Spleen (tissue), 11 donors: ENCODE measurements around the gene EGFR. TPM values are rescaled to one million over a fixed set of nuclear protein-coding genes. Genes with fewer than 3 reads are reported as not detected.

Experiments
- DNase-seq: peaks from one replicate; pipeline ENCODE4 v3.0.0-alpha.2; 2020
- H3K27ac ChIP-seq, 8 donors: fragments of 200-600 bp; sonication (generic) in 7 of 8; 1 replicate in 4 of 8; 2 replicates in 4 of 8; pipeline versions ENCODE4 v1.5.0 to v1.8.0; 2016 to 2021; ENCODE audit warnings: inconsistent platforms in 4 of 8, mild to moderate bottlenecking in 4 of 8, moderate library complexity in 1 of 8
- H3K27me3 ChIP-seq, 7 donors: fragments of 200-600 bp; sonication (generic) in 6 of 7; replicated peaks in 1 of 7; 1 replicate in 4 of 7; 2 replicates in 3 of 7; pipeline versions ENCODE4 v1.5.0 to v1.8.0; 2016 to 2021; ENCODE audit warnings: inconsistent platforms in 3 of 7, mild to moderate bottlenecking in 1 of 7
- H3K36me3 ChIP-seq, 6 donors: fragments of 200-600 bp; sonication (generic) in 5 of 6; 1 replicate in 4 of 6; 2 replicates in 2 of 6; pipeline versions ENCODE4 v1.5.0 to v1.8.0; 2016 to 2021; ENCODE audit warnings: inconsistent platforms in 2 of 6
- H3K4me1 ChIP-seq, 6 donors: fragments of 200-600 bp; sonication (generic) in 5 of 6; 1 replicate in 3 of 6; 2 replicates in 3 of 6; pipeline versions ENCODE4 v1.5.0 to v1.8.0; 2016 to 2021; ENCODE audit warnings: inconsistent platforms in 3 of 6
- H3K4me3 ChIP-seq, 8 donors: fragments of 200-600 bp; sonication (generic) in 7 of 8; 1 replicate in 4 of 8; 2 replicates in 4 of 8; pipeline versions ENCODE4 v1.5.0 to v1.8.0; 2016 to 2021; ENCODE audit warnings: inconsistent platforms in 4 of 8, mild to moderate bottlenecking in 4 of 8, moderate library complexity in 2 of 8
- H3K9me3 ChIP-seq, 8 donors: fragments of 200-600 bp; sonication (generic) in 7 of 8; 1 replicate in 4 of 8; 2 replicates in 4 of 8; pipeline versions ENCODE4 v1.5.0 to v1.8.0; 2016 to 2021; ENCODE audit warnings: inconsistent platforms in 4 of 8
- POLR2A ChIP-seq, 3 donors: fragments of 450-650 bp; IDR thresholded peaks; one replicate each; pipeline ENCODE4 v1.5.1; 2017; ENCODE audit warnings: antibody characterized with exemption in 3 of 3, mild to moderate bottlenecking in 1 of 3
- POLR2AphosphoS5 ChIP-seq, 3 donors: sonication (generic); formaldehyde crosslinking; IDR thresholded peaks; one replicate each; pipeline ENCODE4 v1.5.1; 2017; ENCODE audit warnings: antibody characterized with exemption in 3 of 3
- WGBS, 5 donors: extraction: QIAGEN DNeasy Blood & Tissue Kit in 3 of 5; methylation state at CpG; one replicate each; pipeline versions ENCODE4 v1.1.5 to v1.1.7; 2013 to 2018; 5-methylcytosine and 5-hydroxymethylcytosine counted together
- intact Hi-C: fragments of 100-400 bp; cut with DNase I; formaldehyde crosslinking; loops from one replicate; pipeline ENCODE4 v1.15.0; 2023; ENCODE audit warnings: low total_unique reads
- polyA plus RNA-seq, 3 donors: library from polyadenylated mRNA; stranded (reverse); fragments of 200-250 nt; gene quantifications; one replicate each; pipeline ENCODE4 v1.2.1, GENCODE V29; 2013
- total RNA-seq, 7 donors: library from RNA; depleted of rRNA in 3 of 7; stranded (reverse); fragments of >200 nt in 3 of 7; fragmentation: NEBNext Ultra II Directional in 4 of 7; extraction: Animal tissue kit (Norgen Biotek cat#: 25700) in 4 of 7; gene quantifications; one replicate each; pipeline versions ENCODE4 v1.1.0 to v1.2.1, GENCODE V29; 2016 to 2021
- TF ChIP-seq, protein P1 (sequence below), 11 experiments: fragments of 200-600 bp in 7 of 11; fragments of 450-650 bp in 4 of 11; sonication (generic) in 4 of 11; IDR thresholded peaks in 8 of 11; conservative IDR thresholded peaks in 3 of 11; 1 replicate in 7 of 11; 2 replicates in 4 of 11; pipeline versions ENCODE4 v1.4.0 to v1.8.0; 2016 to 2021; ENCODE audit warnings: antibody characterized with exemption in 11 of 11, inconsistent platforms in 4 of 11, mild to moderate bottlenecking in 1 of 11
- donor health status: healthy with polysubstance abuse.
- donor health status: DM: no; HTN: no; CAD: no; lungs with moderate emphysema.
- donor health status: DM: no; HTN: no; CAD: no.
- donor health status: Bipolar disorder and iron deficiency.
- donor health status: healthy.
- donor health status: DM: no; HTN: no; CAD: no.
- donor health status: DM: yes; HTN: yes; CAD: no.

The EGFR gene
- total and polyA plus RNA-seq, 10 donors = 1.1 to 35.2 (median 24.5) TPM

DNA sequence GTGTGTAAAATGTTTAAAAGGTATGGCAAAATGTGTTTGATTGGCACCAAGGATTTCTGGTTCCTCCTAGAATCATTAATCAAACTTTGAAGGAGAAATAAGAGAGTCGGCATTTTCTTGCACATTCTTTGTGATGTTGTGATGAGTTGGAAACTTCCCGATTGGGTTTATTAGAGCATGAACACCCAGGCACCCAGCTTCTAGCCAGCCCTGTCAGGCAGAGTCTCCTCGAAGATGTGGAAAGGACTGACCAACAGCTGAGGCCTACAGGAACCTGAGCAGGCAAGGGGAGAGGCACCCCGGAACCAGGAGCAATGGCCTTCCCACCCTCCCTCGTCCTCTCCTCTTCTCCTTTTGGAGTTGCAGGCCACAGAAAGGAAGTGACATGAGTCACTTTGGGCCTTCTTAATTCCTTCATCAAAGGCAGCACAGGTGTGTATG, 68.7 kb downstream of the EGFR start:
- no peaks in the 10 kb centered on the region for H3K36me3 ChIP-seq
- H3K9me3 ChIP-seq = no peaks in the 10 kb centered on the region
- peaks cover 0 to 26% (median 0%) of the 10 kb centered on the region in 7 donors for H3K27me3 ChIP-seq
- peaks cover 18 to 43% (median 29%) of the 10 kb centered on the region in 6 donors for H3K4me1 ChIP-seq
- peak overlapping the region in 5 of 8 donors; percentile 36 to 77 (median 63) for H3K27ac ChIP-seq
- no peak overlapping the region for H3K4me3 ChIP-seq
- intact Hi-C loops = no loop called here
- 59 to 74% (median 69%) methylated on average over 5 of the region's 5 CpGs for WGBS, 5 donors
- TF ChIP-seq, protein P1, sequence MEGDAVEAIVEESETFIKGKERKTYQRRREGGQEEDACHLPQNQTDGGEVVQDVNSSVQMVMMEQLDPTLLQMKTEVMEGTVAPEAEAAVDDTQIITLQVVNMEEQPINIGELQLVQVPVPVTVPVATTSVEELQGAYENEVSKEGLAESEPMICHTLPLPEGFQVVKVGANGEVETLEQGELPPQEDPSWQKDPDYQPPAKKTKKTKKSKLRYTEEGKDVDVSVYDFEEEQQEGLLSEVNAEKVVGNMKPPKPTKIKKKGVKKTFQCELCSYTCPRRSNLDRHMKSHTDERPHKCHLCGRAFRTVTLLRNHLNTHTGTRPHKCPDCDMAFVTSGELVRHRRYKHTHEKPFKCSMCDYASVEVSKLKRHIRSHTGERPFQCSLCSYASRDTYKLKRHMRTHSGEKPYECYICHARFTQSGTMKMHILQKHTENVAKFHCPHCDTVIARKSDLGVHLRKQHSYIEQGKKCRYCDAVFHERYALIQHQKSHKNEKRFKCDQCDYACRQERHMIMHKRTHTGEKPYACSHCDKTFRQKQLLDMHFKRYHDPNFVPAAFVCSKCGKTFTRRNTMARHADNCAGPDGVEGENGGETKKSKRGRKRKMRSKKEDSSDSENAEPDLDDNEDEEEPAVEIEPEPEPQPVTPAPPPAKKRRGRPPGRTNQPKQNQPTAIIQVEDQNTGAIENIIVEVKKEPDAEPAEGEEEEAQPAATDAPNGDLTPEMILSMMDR (IDR thresholded peaks at IDR 0.05 in 8 of 11, conservative IDR thresholded peaks at IDR 0.05 in 3 of 11) = no peak
- TF ChIP-seq POLR2AphosphoS5 (IDR thresholded peaks at IDR 0.05) = no peak
- TF ChIP-seq POLR2A (IDR thresholded peaks at IDR 0.05) = no peak
- no peak for DNase-seq

DNA sequence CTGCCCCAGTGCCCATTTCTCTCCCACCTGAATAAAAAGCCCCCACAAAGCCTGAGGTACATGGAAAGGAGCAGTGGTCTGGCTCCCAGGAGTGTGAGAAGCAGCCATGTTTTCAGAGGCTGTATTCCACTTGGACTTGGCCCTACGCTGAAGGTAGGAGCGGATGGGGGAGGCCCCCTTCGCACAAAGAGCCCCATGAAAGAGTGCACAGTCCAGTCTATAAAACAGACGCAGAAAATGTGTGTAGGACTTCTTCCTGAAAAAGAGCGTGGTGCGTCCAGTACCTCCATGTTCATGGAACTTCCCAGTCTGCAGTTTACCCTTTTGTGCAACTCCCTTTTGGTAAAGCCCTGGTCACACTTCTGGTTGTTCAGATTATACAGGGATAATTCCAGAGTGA, 69.3 kb downstream of the EGFR start:
- intact Hi-C loops = no loop called here
- Histone ChIP-seq H3K27ac (peak overlapping the region in 4 of 8 donors; percentile 2 to 77 (median 70)), H3K4me3 (no peak overlapping the region), H3K36me3 (no peaks in the 10 kb centered on the region), H3K27me3 (peaks cover 0 to 26% (median 0%) of the 10 kb centered on the region in 7 donors), H3K9me3 (no peaks in the 10 kb centered on the region), H3K4me1 (peaks cover 18 to 43% (median 29%) of the 10 kb centered on the region in 6 donors)
- TF ChIP-seq, protein P1 (IDR thresholded peaks at IDR 0.05 in 8 of 11, conservative IDR thresholded peaks at IDR 0.05 in 3 of 11) = no peak
- TF ChIP-seq POLR2A (IDR thresholded peaks at IDR 0.05) = no peak
- no peak for TF ChIP-seq POLR2AphosphoS5 (IDR thresholded peaks at IDR 0.05)
- no peak for DNase-seq
- 84 to 98% (median 97%) methylated on average over 6 of the region's 6 CpGs for WGBS, 5 donors

GRCh38 chr7:55088620-55089019, 69.8 kb downstream of the EGFR start:
- WGBS, 5 donors = 72 to 88% (median 77%) methylated on average over 7 of the region's 7 CpGs
- intact Hi-C loops = no loop called here
- peak overlapping the region in 4 of 8 donors; percentile 2 to 76 (median 36) for H3K27ac ChIP-seq

More at GRCh38 chr7:55088620-55089019, 69.8 kb downstream of the EGFR start:
- H3K36me3 ChIP-seq = no peaks in the 10 kb centered on the region
- H3K4me1 ChIP-seq = peaks cover 18 to 43% (median 29%) of the 10 kb centered on the region in 6 donors
- H3K27me3 ChIP-seq = peaks cover 0 to 22% (median 0%) of the 10 kb centered on the region in 7 donors
- TF ChIP-seq, protein P1 (IDR thresholded peaks at IDR 0.05 in 8 of 11, conservative IDR thresholded peaks at IDR 0.05 in 3 of 11) = no peak
- TF ChIP-seq POLR2AphosphoS5 (IDR thresholded peaks at IDR 0.05) (no peak), POLR2A (IDR thresholded peaks at IDR 0.05) (no peak)
- no peaks in the 10 kb centered on the region for H3K9me3 ChIP-seq
- DNase-seq = no peak
- no peak overlapping the region for H3K4me3 ChIP-seq
